IMR-90 (cell line): Measurements from ENCODE around the gene SFXN2. TPM values are rescaled to one million over a fixed set of nuclear protein-coding genes. Genes with fewer than 3 reads are reported as not detected.

Experiments
- ATAC-seq: fragments of 200-7000 bp; cut with Tn5 transposase; 2 replicates; pipeline ENCODE4 v1.9.1; 2020; ENCODE audit warnings: low read depth, mild to moderate bottlenecking, moderate library complexity
- BruUV-seq: library from RNA; stranded (reverse); fragments of 400-500 nt; replicated peaks from 2 replicates; lab custom pipeline; 2021; lab: Mats Ljungman, UMichigan
- CTCF ChIA-PET: fragments of 300-600 bp; formaldehyde crosslinking; extraction: SDS; loops from one replicate; lab custom pipeline; 2021; ENCODE audit warnings: antibody characterized with exemption; lab: Yijun Ruan, JAX
- POLR2A ChIA-PET: fragments of 300-600 bp; sonication (Branson Sonifier 250); formaldehyde crosslinking; loops from one replicate; lab custom pipeline; 2022; ENCODE audit warnings: antibody characterized with exemption; ENCODE audit not compliant: unreplicated experiment; lab: Charles Lee
- DNase-seq: peaks from one replicate; pipeline ENCODE4 v3.0.0; 2013
- H2AFZ ChIP-seq: replicated peaks from 2 replicates; pipeline ENCODE3; 2013; ENCODE audit warnings: low read length, mild to moderate bottlenecking; ENCODE audit not compliant: poor library complexity
- H2AK5ac ChIP-seq: 2 replicates; pipeline ENCODE4 v1.6.1; 2013; ENCODE audit warnings: low read depth, low read length, inconsistent platforms
- H2AK9ac ChIP-seq: replicated peaks from 2 replicates; pipeline ENCODE3; 2013; ENCODE audit warnings: mild to moderate bottlenecking, low read depth, low read length, moderate library complexity; ENCODE audit not compliant: poor library complexity
- H2BK120ac ChIP-seq: 2 replicates; pipeline ENCODE4 v1.6.1; 2013; ENCODE audit warnings: low read depth, low read length, inconsistent platforms
- H2BK15ac ChIP-seq: 3 replicates; pipeline ENCODE4 v1.6.1; 2013; ENCODE audit warnings: low read depth, low read length, inconsistent platforms
- H2BK20ac ChIP-seq: 2 replicates; pipeline ENCODE4 v1.6.1; 2013; ENCODE audit warnings: low read depth, mild to moderate bottlenecking, inconsistent platforms, low read length, moderate library complexity
- H2BK5ac ChIP-seq: 2 replicates; pipeline ENCODE4 v1.6.1; 2013; ENCODE audit warnings: mild to moderate bottlenecking, low read depth, low read length, inconsistent platforms; ENCODE audit not compliant: poor library complexity, severe bottlenecking
- H3K14ac ChIP-seq: replicated peaks from 2 replicates; pipeline ENCODE4 v1.6.1; 2013; ENCODE audit warnings: low read depth, low read length, inconsistent platforms
- H3K18ac ChIP-seq: 2 replicates; pipeline ENCODE4 v1.6.1; 2013; ENCODE audit warnings: low read depth, low read length, control low read depth
- H3K23ac ChIP-seq: 2 replicates; pipeline ENCODE4 v1.6.1; 2013; ENCODE audit warnings: low read depth, low read length, inconsistent platforms
- H3K27ac ChIP-seq: 2 replicates; pipeline ENCODE4 v1.5.1; 2013; ENCODE audit warnings: mild to moderate bottlenecking, control low read depth, low read length; ENCODE audit not compliant: insufficient read depth
- H3K27me3 ChIP-seq: 2 replicates; pipeline ENCODE4 v1.6.1; 2013; ENCODE audit warnings: low read length; ENCODE audit not compliant: control insufficient read depth, insufficient read depth
- H3K36me3 ChIP-seq: 2 replicates; pipeline ENCODE4 v1.6.1; 2013; ENCODE audit warnings: low read length, mixed read lengths; ENCODE audit not compliant: control insufficient read depth, insufficient read depth
- H3K4ac ChIP-seq: 2 replicates; pipeline ENCODE4 v1.6.1; 2013; ENCODE audit warnings: low read depth, low read length, inconsistent platforms
- H3K4me1 ChIP-seq: 2 replicates; pipeline ENCODE4 v1.6.1; 2013; ENCODE audit warnings: low read length, mixed read lengths; ENCODE audit not compliant: control insufficient read depth, insufficient read depth
- H3K4me2 ChIP-seq: 2 replicates; pipeline ENCODE4 v1.6.1; 2013; ENCODE audit warnings: low read depth, mild to moderate bottlenecking, control low read depth, low read length, moderate library complexity
- H3K4me3 ChIP-seq: 2 replicates; pipeline ENCODE4 v1.5.1; 2013; ENCODE audit warnings: low read depth, mild to moderate bottlenecking, control low read depth, low read length, moderate library complexity; ENCODE audit not compliant: insufficient read depth
- H3K56ac ChIP-seq: 2 replicates; pipeline ENCODE4 v1.6.1; 2013; ENCODE audit warnings: low read length, inconsistent platforms; ENCODE audit not compliant: insufficient read depth; ENCODE audit errors: extremely low read depth
- H3K79me1 ChIP-seq, 2 experiments: 2 replicates each; pipeline ENCODE4 v1.6.1; 2013; ENCODE audit warnings: low read length in 2 of 2, inconsistent platforms in 1 of 2, low read depth in 1 of 2
- H3K9ac ChIP-seq: 2 replicates; pipeline ENCODE4 v1.6.1; 2013; ENCODE audit warnings: low read depth, low read length, control low read depth
- H3K9me1 ChIP-seq: 2 replicates; pipeline ENCODE4 v1.6.1; 2013; ENCODE audit warnings: low read length, inconsistent platforms; ENCODE audit not compliant: insufficient read depth
- H3K9me3 ChIP-seq: 2 replicates; pipeline ENCODE4 v1.6.1; 2013; ENCODE audit warnings: low read length; ENCODE audit not compliant: control insufficient read depth, insufficient read depth
- H4K20me1 ChIP-seq: 2 replicates; pipeline ENCODE4 v1.6.1; 2013; ENCODE audit warnings: low read length, inconsistent platforms; ENCODE audit not compliant: insufficient read depth
- H4K5ac ChIP-seq: 2 replicates; pipeline ENCODE4 v1.6.1; 2013; ENCODE audit warnings: mild to moderate bottlenecking, low read depth, low read length, control low read depth
- H4K8ac ChIP-seq, 2 experiments: 2 replicates each; pipeline ENCODE4 v1.6.1; 2013; ENCODE audit warnings: low read depth in 2 of 2, low read length in 2 of 2, control low read depth in 1 of 2, inconsistent platforms in 1 of 2
- H4K91ac ChIP-seq: 2 replicates; pipeline ENCODE4 v1.6.1; 2013; ENCODE audit warnings: low read depth, low read length, inconsistent platforms; ENCODE audit not compliant: insufficient read depth
- BHLHE40 ChIP-seq: fragments of 150-350 bp; IDR thresholded peaks from 2 replicates; pipeline ENCODE4 v1.6.1; 2016; ENCODE audit warnings: mild to moderate bottlenecking, low read depth, low read length
- CEBPB ChIP-seq: IDR thresholded peaks from 2 replicates; pipeline ENCODE4 v1.6.1; 2012; ENCODE audit warnings: low read depth, low read length, improper control_type of control experiment
- CHD1 ChIP-seq: IDR thresholded peaks from 2 replicates; pipeline ENCODE4 v1.6.1; 2012; ENCODE audit warnings: low read depth, low read length, improper control_type of control experiment
- CTCF ChIP-seq: conservative IDR thresholded peaks from 2 replicates; pipeline ENCODE4 v1.5.1; 2012; ENCODE audit warnings: mild to moderate bottlenecking, low read depth, low read length, improper control_type of control experiment
- ELK1 ChIP-seq: fragments of 150-350 bp; IDR thresholded peaks from 2 replicates; pipeline ENCODE4 v1.6.1; 2016; ENCODE audit warnings: low read depth, mild to moderate bottlenecking, low read length, moderate library complexity, borderline replicate concordance
- FOS ChIP-seq: fragments of 150-350 bp; IDR thresholded peaks from 2 replicates; pipeline ENCODE4 v1.6.1; 2016; ENCODE audit warnings: low read depth, low read length
- MAFK ChIP-seq: IDR thresholded peaks from 2 replicates; pipeline ENCODE4 v1.6.1; 2012; ENCODE audit warnings: low read depth, low read length, improper control_type of control experiment
- MAZ ChIP-seq: IDR thresholded peaks from 2 replicates; pipeline ENCODE4 v1.6.1; 2012; ENCODE audit warnings: low read depth, mild to moderate bottlenecking, low read length, improper control_type of control experiment, moderate library complexity, borderline replicate concordance
- MXI1 ChIP-seq: IDR thresholded peaks from 2 replicates; pipeline ENCODE4 v1.6.1; 2012; ENCODE audit warnings: low read depth, mild to moderate bottlenecking, low read length, moderate library complexity, borderline replicate concordance
- NFE2L2 ChIP-seq: fragments of 150-350 bp; IDR thresholded peaks from 2 replicates; pipeline ENCODE4 v1.6.1; 2016; ENCODE audit warnings: low read depth, mild to moderate bottlenecking, low read length
- WGBS, 2 experiments: methylation state at CpG; one replicate each; pipeline versions ENCODE4 v1.1.5 to v1.1.7; 2013; ENCODE audit warnings: missing lambda C conversion rate in 2 of 2; ENCODE audit not compliant: insufficient read length in 1 of 2; ENCODE audit errors: extremely low coverage in 2 of 2; 5-methylcytosine and 5-hydroxymethylcytosine counted together
- dilution Hi-C: fragments of 300-500 bp; cut with HindIII; formaldehyde crosslinking; loops from one replicate; pipeline ENCODE4 v1.14.3; 2018; ENCODE audit warnings: low sequenced_read_pairs; ENCODE audit not compliant: unreplicated experiment
- in situ Hi-C: fragments of 300-500 bp; cut with MboI; formaldehyde crosslinking; loops from 3 replicates; pipeline ENCODE4 v1.14.3; 2019; ENCODE audit warnings: low sequenced_read_pairs, inconsistent platforms, mixed read lengths
- intact Hi-C: fragments of 100-400 bp; cut with micrococcal nuclease; formaldehyde crosslinking; loops from 2 replicates; pipeline ENCODE4 v1.10.0; 2022
- polyA plus RNA-seq, 3 experiments: library from polyadenylated mRNA; depleted of rRNA; stranded (reverse); fragments of >200 nt; gene quantifications; 2 replicates each; pipeline ENCODE4 v1.2.3, GENCODE V29; 2012; ENCODE audit warnings: low replicate concordance in 1 of 3
- total RNA-seq: library from RNA; depleted of rRNA; stranded (reverse); fragments of >200 nt; gene quantifications from 2 replicates; pipeline ENCODE4 v1.2.3, GENCODE V29; 2012

SFXN2 gene
- total and polyA plus RNA-seq, 2 of the 4 experiments (the other 2 are of a cell fraction) = 6.9 to 11.7 TPM

GRCh38 chr10:102712843-102713538 lies 1.4 kb upstream of the SFXN2 start:
- H2BK20ac ChIP-seq = peak overlapping the region; percentile 44; the same call in 1 of the 2 replicates
- H3K79me1 ChIP-seq = peaks cover 27 to 64% of the 10 kb centered on the region in 2 experiments
- WGBS, 2 experiments = no CpG with 5 or more reads among the region's 8 CpGs
- TF ChIP-seq CTCF (no peak), NFE2L2 (no peak), MAFK (no peak), CHD1 (no peak), MXI1 (no peak), ELK1 (no peak), FOS (no peak), CEBPB (no peak), MAZ (no peak), BHLHE40 (no peak)
- in situ Hi-C loops = no loop called here
- H2BK120ac ChIP-seq = peak overlapping the region; percentile 74
- H2BK15ac ChIP-seq = peak overlapping the region; percentile 29; the same call in 2 of the 3 replicates
- H3K14ac ChIP-seq = peak overlapping the region; percentile 97
- peak overlapping the region; percentile 96 for H3K56ac ChIP-seq
- no peaks in the 10 kb centered on the region for H3K9me3 ChIP-seq
- peaks cover 3% of the 10 kb centered on the region; the same call in 1 of the 2 replicates for H3K9me1 ChIP-seq
- intact Hi-C loops = loop anchor here (2.0 to 5.0 kb wide), 2 partner anchors 34 to 211 kb away; partner anchors contain the start of genes ACTR1A and SUFU
- H4K5ac ChIP-seq = peak overlapping the region; percentile 14; the same call in 1 of the 2 replicates
- H2AFZ ChIP-seq = peak overlapping the region; percentile 87
- ChIA-PET CTCF (interaction anchor here (0.5 to 3.1 kb wide), 4 partner anchors 12 to 36 kb away, joined by 3 to 13 read pairs (median 4); no protein-coding TSS in a partner anchor), POLR2A (no interaction called here)
- H2BK5ac ChIP-seq = peak overlapping the region; percentile 75
- H3K27ac ChIP-seq = peak overlapping the region; percentile 86
- H3K23ac ChIP-seq = peak overlapping the region; percentile 98
- ATAC-seq (no peak), DNase-seq (no peak)
- H3K9ac ChIP-seq = peak overlapping the region; percentile 74
- H3K4me2 ChIP-seq = peak overlapping the region; percentile 74
- peak overlapping the region; percentile 29 to 78 for H4K8ac ChIP-seq
- H3K36me3 ChIP-seq = no peaks in the 10 kb centered on the region
- H3K4me1 ChIP-seq = peaks cover 5% of the 10 kb centered on the region
- no peak overlapping the region for H2AK9ac ChIP-seq
- H3K4me3 ChIP-seq = peak overlapping the region; percentile 81
- no TSS peak for BruUV-seq
- H3K27me3 ChIP-seq = no peaks in the 10 kb centered on the region
- dilution Hi-C loops = no loop called here
- peak overlapping the region; percentile 81; the same call in 1 of the 2 replicates for H2AK5ac ChIP-seq
- H3K4ac ChIP-seq = peak overlapping the region; percentile 79
- H3K18ac ChIP-seq = peak overlapping the region; percentile 53
- H4K91ac ChIP-seq = peak overlapping the region; percentile 79
- peaks cover 11% of the 10 kb centered on the region; the same call in 1 of the 2 replicates for H4K20me1 ChIP-seq
